Tongue (tissue), 2 donors: ENCODE results near the gene ZNF180. TPM values are rescaled to one million over a fixed set of nuclear protein-coding genes. Genes with fewer than 3 reads are reported as not detected.
"Not testable (repeated sequence)": the region's sequence is repeated elsewhere in the genome, so short reads cannot be mapped to it uniquely, and the experiment has no call there.

Source experiments
- DNase-seq: peaks from one replicate; pipeline ENCODE4 v3.0.0-alpha.2; 2015
- total RNA-seq: library from RNA; depleted of rRNA; stranded (reverse); fragments of >200 nt; gene quantifications from one replicate; pipeline ENCODE4 v1.2.3, GENCODE V29; 2014

ZNF180 gene
- total RNA-seq, 1 donor from 2014 or later, result 16.3 TPM

DNA sequence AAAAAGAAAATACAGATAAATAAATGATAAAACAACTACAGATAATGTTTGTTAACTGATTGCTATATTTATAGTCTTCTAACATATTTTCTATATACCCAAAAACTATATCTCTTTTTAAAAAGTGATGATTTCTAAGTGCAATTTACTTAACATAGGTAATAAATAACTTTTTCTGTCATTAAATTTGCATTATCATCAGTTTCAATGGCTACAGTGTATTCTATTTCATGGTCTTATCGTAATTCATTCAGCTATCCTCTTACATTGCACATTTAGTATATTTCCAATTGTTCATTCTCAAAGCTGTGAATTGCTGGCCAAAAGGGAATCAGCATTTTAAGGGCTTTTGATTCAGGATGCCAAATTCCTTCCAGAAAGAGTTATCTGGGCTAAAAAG, 3.6 kb downstream of the ZNF180 start:
- DNase-seq, result no peak

GRCh38 chr19:44476559-44477408, 23.5 kb downstream of the ZNF180 start:
- DNase-seq, result no peak

GRCh38 chr19:44468730-44469129, 31.6 kb downstream of the ZNF180 start:
- not testable (repeated sequence) for DNase-seq

DNA sequence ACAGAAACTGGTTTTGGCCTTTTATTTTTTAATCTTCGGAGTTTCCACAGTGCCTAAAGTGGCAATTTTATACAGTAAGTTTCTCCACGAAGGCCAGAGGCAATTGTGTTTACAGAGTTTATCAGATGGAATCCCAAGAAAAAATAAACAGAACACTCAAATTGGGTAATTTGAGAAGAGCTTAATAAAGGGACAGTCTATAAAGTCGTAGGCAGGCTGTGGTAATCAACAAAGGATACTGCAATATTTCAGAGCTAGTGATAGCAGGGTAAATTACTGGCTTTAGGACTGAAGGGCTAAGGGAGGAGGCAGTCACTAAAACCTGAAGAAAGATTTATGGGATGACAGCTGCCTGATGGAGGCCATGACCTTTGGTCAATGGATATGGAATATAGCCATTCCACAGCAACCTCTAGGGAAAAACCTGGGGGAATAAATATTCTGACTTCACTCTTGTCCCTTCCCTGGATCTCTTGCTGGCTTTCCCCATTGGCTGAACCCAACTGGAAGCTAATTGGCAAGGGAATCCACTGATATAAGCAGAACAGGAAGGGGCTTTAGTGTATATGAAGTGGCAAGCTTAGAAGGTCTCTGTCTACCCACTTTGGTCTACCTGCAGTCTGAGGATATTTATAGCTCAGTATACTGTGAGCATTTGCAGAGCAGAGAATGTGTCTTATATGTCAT, 37.6 kb downstream of the ZNF180 start:
- DNase-seq, result not testable (repeated sequence)

DNA sequence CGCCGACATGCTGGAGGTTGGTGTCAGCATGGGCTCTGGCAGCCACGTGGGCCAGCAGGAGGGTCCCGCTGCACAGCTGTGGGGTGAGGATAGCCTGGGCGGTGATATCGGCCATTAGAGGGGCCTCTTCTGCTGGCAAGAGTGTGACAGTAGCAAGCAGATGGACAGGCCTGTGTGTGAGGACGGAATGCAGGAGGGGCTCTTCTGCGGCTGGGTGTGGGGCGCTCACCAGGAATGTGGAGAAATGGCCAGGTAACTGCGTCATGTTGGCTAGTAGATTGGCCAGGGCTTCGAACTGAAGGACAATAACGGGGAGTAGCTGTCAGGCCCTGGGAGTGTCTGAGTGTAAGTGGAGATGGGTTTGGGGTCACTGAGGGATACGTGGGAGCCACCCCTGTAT, 44.3 kb downstream of the ZNF180 start:
- DNase-seq, result not testable (repeated sequence)

- DNase-seq, result no peak
These were observed 45.2 kb downstream of the ZNF180 start for GRCh38 chr19:44455100-44455499.

GRCh38 chr19:44452367-44452766, 48.0 kb downstream of the ZNF180 start:
- DNase-seq, result no peak

DNA sequence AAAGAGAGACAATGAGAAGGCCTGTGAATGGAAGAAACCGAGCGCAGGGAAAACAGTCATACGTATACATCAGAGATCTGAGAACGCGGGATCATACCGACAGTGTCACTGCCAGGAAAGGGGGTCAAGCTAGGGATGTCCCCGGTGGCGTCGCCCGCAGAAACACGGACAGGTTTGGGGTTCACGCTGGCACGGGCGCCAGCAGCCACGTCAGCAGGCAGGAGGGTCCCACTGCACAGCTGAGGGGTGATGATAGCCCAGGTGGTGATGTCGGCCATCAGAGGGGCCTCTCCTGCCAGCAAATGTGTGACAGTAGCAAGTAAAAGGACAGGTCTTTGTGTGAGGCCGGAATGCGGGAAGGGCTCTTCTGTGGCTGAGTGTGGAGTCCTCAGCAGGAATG, 48.6 kb downstream of the ZNF180 start:
- DNase-seq, result no peak

GRCh38 chr19:44447916-44448674, 52.2 kb downstream of the ZNF180 start, which contains the start of gene ZNF229:
Gene ZNF229, minus strand, starts transcription at chr19:44448472. Its CDS starts 5,625 bp downstream, at chr19:44442847.
- peak; percentile 96 for DNase-seq

DNA sequence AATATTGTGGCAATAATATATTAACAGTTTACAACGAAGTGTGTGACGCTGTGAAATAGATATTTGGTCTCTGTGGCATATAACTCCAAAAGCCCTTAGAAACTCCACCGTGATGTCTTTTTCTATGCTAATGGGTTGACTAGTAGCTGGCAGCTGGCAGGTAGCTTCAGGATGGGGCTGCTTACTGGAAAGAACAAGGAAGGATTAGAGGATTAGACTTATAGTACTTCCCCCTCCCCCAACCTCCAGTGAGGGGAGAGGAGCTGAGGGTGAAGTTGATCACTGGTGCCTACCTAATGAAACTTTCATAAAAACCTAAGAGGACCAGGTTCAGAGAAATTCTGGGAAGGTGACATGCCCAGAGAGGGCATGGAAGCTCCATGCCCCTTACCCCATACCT, 61.9 kb downstream of the ZNF180 start:
- DNase-seq, result no peak

- no peak for DNase-seq
These were observed 64.9 kb downstream of the ZNF180 start for GRCh38 chr19:44435441-44435840.

- DNase-seq, result no peak
These were observed 69.4 kb downstream of the ZNF180 start for GRCh38 chr19:44430956-44431355.

Other genes with a start within 250 kb of the ZNF180 start
- 1.9 TPM for gene ZNF233, start 240.6 kb downstream of the ZNF180 start, total RNA-seq
- gene ZNF235, start 195.5 kb downstream of the ZNF180 start, total RNA-seq, result 10.9 TPM
- 12.0 TPM for gene ZNF112, start 143.8 kb downstream of the ZNF180 start, total RNA-seq
- 6.6 TPM for gene ZNF285, start 98.9 kb downstream of the ZNF180 start, total RNA-seq
- 12.3 TPM for gene ZNF229, start 52.0 kb downstream of the ZNF180 start, total RNA-seq
- not detected for gene CEACAM20, start 29.2 kb upstream of the ZNF180 start, total RNA-seq
- not detected for gene IGSF23, start 113.0 kb upstream of the ZNF180 start, total RNA-seq
- gene PVR, start 143.4 kb upstream of the ZNF180 start, total RNA-seq, result 69.0 TPM
- gene CEACAM19, start 171.0 kb upstream of the ZNF180 start, total RNA-seq, result 2.5 TPM
- not detected for gene CEACAM16, start 198.6 kb upstream of the ZNF180 start, total RNA-seq
- 8.4 TPM for gene BCL3, start 248.2 kb upstream of the ZNF180 start, total RNA-seq